Measurements from ENCODE around the gene KCNH1. TPM values are rescaled to one million over a fixed set of nuclear protein-coding genes. Genes with fewer than 3 reads are reported as not detected.

KCNH1 gene
- total and polyA plus RNA-seq, 2 of the 4 experiments (the other 2 are of a cell fraction): 0.27 to 0.54 TPM

DNA sequence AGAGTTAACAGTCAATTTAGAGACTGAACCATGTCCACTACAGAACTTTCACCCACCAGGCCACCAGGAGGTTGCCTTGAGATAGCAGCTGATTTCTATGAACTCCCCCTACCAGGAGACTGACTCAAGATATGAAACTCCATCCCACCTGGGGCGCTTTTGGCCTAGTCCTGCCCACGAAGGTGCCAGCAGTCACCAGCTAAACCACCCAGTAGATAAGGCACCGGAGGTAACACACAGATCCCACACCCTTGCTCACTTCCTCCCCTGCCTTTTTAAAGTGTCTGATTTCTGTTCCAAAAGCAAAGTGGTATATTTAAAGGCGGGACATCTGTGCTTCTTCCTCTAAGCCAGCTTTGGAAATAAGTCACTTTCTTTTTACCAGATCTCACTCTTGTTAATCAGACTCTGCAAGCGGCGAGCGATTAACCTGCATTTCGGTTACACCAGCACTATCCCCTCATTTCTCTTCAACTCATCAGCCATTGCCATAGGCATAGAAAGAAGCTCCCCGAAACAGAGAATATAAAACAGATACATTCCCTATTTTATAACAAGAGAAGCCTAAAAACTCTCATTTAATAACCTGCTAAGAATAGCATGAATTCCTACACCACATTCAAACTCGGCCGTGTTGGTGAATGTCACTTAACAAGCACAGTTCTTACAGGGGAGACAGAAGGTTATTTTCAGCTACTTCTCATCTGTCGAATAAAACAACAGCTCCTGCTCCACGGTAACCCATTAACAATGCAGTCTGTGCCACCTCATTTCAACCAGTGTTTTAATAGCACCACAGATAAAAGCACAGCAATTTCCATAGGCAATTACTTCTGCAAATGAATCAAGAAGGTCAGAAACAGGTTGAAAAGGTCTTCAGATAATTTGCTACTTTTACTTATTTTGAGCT is 318.1 kb downstream of the KCNH1 start:
- Histone ChIP-seq H3K27me3 (ENCODE audit: control insufficient read depth, insufficient read depth, low read length) (no peaks in the 10 kb centered on the region), H2BK20ac (ENCODE audit: low read depth, low read length) (no peak overlapping the region), H4K8ac (ENCODE audit: low read depth in 2 of 2, low read length in 2 of 2) (no peak overlapping the region), H3K56ac (ENCODE audit: extremely low read depth, insufficient read depth, low read length) (no peak overlapping the region), H3K4me1 (ENCODE audit: control insufficient read depth, insufficient read depth, low read length) (no peaks in the 10 kb centered on the region), H3K4ac (ENCODE audit: low read depth, low read length) (no peak overlapping the region), H3K79me1 (ENCODE audit: low read depth in 1 of 2, low read length in 2 of 2) (no peaks in the 10 kb centered on the region), H3K9me1 (ENCODE audit: insufficient read depth, low read length) (no peaks in the 10 kb centered on the region), H3K9ac (ENCODE audit: low read depth, low read length) (no peak overlapping the region), H3K14ac (replicated peaks; ENCODE audit: low read depth, low read length) (no peak overlapping the region), H3K23ac (ENCODE audit: low read depth, low read length) (no peak overlapping the region), H4K91ac (ENCODE audit: insufficient read depth, low read depth, low read length) (no peak overlapping the region), H2BK120ac (ENCODE audit: low read depth, low read length) (no peak overlapping the region), H3K27ac (ENCODE audit: insufficient read depth, low read length) (no peak overlapping the region), H4K20me1 (ENCODE audit: insufficient read depth, low read length) (no peaks in the 10 kb centered on the region), H2AK5ac (ENCODE audit: low read depth, low read length) (no peak overlapping the region), H2AFZ (replicated peaks; ENCODE audit: low read length, poor library complexity) (no peak overlapping the region), H3K18ac (ENCODE audit: low read depth, low read length) (no peak overlapping the region), H3K4me2 (ENCODE audit: low read depth, low read length) (no peak overlapping the region), H2BK5ac (ENCODE audit: low read depth, low read length, poor library complexity, severe bottlenecking) (no peak overlapping the region), H3K36me3 (ENCODE audit: control insufficient read depth, insufficient read depth, low read length) (no peaks in the 10 kb centered on the region), H2AK9ac (replicated peaks; ENCODE audit: low read depth, low read length, poor library complexity) (no peak overlapping the region), H2BK15ac (ENCODE audit: low read depth, low read length) (no peak overlapping the region), H3K4me3 (ENCODE audit: insufficient read depth, low read depth, low read length) (no peak overlapping the region), H3K9me3 (ENCODE audit: control insufficient read depth, insufficient read depth, low read length) (no peaks in the 10 kb centered on the region), H4K5ac (ENCODE audit: low read depth, low read length) (no peak overlapping the region)
- WGBS, 2 experiments (ENCODE audit: extremely low coverage in 2 of 2, insufficient read length in 1 of 2): 59% methylated on average over 8 of the region's 13 CpGs; no CpG with 5 or more reads in 1 of the 2 experiments
- POLR2A ChIA-PET (ENCODE audit: unreplicated experiment): no interaction called here
- dilution Hi-C loops (cut with HindIII; ENCODE audit: low sequenced_read_pairs, unreplicated experiment) (no loop called here), in situ Hi-C loops (cut with MboI; ENCODE audit: low sequenced_read_pairs) (no loop called here), intact Hi-C loops (cut with micrococcal nuclease) (no loop called here)
- no peak for DNase-seq
- TF ChIP-seq MAFK (IDR thresholded peaks at IDR 0.05; ENCODE audit: low read depth, low read length): no peak
- TF ChIP-seq BHLHE40 (IDR thresholded peaks at IDR 0.05; ENCODE audit: low read depth, low read length): no peak
- TF ChIP-seq RCOR1 (IDR thresholded peaks at IDR 0.05; ENCODE audit: insufficient replicate concordance, low read length): no peak
- BruUV-seq (replicated peaks): no TSS peak
- no peak for ATAC-seq (ENCODE audit: low read depth)
- CTCF ChIA-PET: no interaction called here
